Astrocyte of the hippocampus (primary cell): ENCODE results near the gene GPX5.
"Not testable (repeated sequence)": the region's sequence is repeated elsewhere in the genome, so short reads cannot be mapped to it uniquely, and the experiment has no call there.

Experiments
- DNase-seq: peaks from one replicate; pipeline ENCODE4 v3.0.0; 2011; ENCODE audit warnings: low read depth, low spot score

Gene GPX5

DNA sequence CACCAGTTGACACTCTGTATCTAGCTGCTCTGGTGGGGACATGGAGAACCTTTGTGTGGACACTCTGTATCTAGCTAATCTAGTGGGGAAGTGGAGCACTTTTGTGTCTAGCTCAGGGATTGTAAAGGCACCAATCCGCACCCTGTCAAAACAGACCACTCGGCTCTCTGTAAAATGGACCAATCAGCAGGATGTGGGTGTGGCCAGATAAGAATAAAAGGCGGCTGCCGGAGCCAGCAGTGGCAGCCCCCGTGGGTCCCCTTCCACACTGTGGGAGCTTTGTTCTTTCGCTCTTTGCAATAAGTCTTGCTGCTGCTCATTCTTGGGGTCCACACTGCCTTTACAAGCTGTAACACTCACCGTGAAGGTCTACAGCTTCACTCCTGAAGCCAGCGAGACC, 13.3 kb upstream of the GPX5 start:
- not testable (repeated sequence) for DNase-seq

DNA sequence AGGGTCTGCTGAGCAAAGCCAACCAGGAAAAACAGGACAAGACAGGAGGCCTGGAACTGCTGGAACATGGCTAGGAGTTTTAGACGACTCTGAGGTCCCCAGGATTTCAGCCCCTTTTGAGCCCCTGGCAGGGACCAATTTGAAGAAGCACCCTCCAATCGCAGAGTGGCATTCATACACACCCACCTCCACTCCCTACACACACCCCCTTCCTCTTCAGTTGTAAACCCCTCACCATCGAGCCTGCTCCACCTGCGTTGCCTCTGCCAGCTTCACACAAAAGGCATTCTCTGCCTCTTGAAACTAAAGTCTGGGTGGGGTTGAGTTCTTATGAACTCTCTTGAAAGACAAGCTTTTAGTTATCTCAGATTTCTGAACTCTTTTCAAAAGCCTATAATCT, 10.0 kb upstream of the GPX5 start, which contains the start of gene GPX6:
TSS of gene GPX6 (minus strand) at position 118 of the 400 bp plus-strand sequence. CDS start at position 68, 50 bp downstream.
- no peak for DNase-seq

- DNase-seq = no peak
Measured at GRCh38 chr6:28517964-28518363, 7.7 kb upstream of the GPX5 start.

- DNase-seq = no peak
Measured at GRCh38 chr6:28522594-28523240, 3.0 kb upstream of the GPX5 start.

- no peak for DNase-seq
Measured at GRCh38 chr6:28523241-28523622, 2.4 kb upstream of the GPX5 start.

DNA sequence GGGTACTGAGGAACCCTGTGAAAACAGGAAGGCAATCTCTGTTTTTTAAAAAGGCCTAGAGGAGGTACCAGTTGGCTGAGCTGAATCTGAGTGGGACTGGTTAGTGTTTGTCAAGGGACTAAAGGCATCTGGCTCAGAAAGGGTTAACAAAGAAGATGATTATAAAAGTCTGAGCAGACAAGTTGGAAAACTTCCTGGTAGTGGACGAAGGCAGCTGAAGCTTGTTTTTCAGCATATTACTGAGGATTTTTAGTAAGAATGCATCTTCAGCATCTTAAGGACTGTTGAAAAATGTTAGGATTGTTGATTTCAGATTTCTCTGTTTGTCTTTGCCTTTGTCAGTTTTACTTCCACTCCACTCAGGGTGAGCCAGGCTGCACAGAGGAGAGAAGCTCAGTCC, 5.1 kb downstream of the GPX5 start:
- no peak for DNase-seq

DNA sequence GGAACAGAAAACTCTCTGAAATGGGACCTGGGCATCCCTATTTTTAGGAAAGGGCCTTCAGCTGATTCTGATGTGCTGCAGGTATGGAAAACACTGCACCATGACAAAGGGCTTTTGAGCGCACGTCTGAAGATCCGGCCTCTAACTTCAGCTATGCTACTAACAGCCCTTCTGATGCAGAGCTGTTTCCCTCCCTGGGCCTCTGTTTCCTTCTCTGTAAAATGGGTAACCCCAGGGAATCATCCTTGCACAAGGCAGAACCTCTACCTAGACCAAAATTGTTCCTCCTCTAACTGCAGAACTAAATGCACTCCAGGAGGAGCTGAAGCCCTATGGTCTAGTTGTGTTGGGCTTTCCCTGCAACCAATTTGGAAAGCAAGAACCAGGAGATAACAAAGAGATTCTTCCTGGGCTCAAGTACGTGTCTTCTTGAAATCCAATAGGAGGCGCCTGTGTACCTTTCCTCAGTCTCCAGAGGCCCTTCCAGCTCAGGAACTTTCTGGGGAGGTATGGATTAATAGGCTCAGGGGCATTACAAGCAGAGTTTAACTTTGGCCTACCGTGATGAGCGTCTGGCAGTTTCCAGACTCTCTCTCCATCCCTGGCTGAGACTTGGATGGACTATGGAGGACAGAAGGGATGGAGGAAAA, 5.9 kb downstream of the GPX5 start:
- no peak for DNase-seq

GRCh38 chr6:28534306-28534705, 8.6 kb downstream of the GPX5 start:
- DNase-seq = no peak

DNA sequence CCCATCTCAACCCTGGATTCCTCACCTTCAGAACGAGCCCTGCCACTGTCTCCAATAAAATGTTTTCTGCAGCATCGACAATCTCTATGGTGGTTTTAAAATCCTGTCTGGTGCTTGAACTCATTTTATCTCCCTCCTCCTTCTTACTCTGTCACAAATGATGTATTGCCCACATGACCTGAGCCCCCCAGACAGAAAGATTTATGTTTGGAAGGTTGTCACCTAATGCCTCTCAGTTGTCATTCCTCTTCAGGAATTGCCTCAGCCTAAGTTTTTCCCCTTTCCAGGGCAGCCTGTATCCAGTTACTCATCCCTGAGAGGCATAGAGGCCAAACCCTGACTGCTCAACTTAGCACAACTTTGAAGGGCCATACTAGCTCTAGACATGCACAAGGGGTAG, 9.2 kb downstream of the GPX5 start:
- no peak for DNase-seq

DNA sequence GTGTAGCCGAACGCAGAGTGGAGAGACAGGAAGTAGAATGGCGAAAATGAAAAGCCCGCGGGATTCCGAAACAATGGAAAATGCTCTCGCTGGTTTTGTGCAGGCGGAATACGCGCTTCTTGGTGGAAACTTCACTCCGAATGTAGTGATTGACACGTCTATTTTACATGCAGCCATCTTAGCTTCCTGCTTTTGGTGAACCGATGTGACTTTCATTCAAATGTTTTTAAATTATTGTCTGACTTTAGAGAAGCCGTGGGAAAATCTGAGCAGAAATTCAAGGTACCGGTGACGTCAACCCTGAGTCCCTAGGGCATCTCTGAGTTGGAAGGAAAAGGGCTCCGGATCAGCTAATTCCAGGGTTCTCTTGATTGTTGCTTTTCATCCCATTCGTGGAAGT, 11.4 kb downstream of the GPX5 start:
- peak; percentile 43 for DNase-seq

GRCh38 chr6:28537509-28538140, 11.9 kb downstream of the GPX5 start:
- peak; percentile 18 for DNase-seq

DNA sequence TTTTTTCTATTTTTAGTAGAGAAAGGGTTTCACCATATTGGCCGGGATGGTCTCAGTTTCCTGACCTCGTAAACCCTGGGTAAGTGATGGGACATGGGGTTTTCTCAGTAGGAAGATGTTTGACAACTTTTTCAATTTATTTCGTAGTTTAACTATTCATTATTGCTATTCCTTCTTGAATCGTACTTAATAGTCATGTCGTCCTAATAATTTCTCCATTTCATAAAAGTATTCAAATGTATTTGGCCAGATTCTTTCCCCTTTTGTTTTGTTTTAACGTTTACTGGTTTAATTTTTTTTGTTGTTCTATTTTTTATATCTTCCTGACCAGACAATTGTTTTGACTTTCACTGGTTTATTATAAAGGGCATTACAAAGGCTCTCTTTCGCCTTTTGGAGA, 16.3 kb downstream of the GPX5 start:
- no peak for DNase-seq

DNA sequence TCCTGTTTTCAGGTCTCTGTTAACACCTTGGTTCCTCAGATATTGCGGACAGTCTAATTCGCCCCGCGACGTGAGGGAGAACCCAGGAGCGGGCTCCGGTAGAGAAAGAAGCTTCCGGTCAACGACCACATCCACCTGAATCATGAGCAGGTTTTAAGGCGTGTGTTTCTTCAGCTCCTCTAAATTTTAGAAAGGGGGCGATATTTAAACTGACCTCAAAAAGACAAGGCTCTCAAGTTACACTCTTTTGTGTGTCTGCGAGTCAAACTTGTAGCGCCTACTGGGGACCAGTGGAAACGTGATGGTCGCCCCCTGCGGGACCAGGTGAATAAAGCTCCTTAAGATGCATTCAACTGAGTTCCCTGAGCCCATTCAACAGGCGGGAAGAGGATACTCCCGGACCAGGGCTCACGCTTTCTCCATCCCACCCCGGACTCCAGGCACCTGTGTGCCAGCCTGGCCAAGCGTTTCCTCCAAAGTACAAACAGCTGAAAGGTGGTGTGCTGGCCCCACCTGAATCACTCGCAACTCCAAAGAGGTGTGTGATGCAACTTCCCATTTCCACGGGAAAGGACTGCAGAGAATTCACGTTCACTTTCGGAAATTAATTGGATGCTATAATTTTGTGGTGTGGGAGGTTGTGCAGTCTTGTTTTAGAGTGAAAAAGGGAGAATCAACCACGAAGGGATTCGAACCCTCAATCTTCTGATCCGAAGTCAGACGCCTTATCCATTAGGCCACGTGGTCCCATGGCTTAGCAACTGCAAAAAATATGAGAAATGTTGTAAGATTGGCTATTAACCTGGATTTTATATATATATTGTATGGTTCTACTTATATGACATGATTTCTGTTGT, 17.0 kb downstream of the GPX5 start:
- peak; percentile 68 for DNase-seq

DNA sequence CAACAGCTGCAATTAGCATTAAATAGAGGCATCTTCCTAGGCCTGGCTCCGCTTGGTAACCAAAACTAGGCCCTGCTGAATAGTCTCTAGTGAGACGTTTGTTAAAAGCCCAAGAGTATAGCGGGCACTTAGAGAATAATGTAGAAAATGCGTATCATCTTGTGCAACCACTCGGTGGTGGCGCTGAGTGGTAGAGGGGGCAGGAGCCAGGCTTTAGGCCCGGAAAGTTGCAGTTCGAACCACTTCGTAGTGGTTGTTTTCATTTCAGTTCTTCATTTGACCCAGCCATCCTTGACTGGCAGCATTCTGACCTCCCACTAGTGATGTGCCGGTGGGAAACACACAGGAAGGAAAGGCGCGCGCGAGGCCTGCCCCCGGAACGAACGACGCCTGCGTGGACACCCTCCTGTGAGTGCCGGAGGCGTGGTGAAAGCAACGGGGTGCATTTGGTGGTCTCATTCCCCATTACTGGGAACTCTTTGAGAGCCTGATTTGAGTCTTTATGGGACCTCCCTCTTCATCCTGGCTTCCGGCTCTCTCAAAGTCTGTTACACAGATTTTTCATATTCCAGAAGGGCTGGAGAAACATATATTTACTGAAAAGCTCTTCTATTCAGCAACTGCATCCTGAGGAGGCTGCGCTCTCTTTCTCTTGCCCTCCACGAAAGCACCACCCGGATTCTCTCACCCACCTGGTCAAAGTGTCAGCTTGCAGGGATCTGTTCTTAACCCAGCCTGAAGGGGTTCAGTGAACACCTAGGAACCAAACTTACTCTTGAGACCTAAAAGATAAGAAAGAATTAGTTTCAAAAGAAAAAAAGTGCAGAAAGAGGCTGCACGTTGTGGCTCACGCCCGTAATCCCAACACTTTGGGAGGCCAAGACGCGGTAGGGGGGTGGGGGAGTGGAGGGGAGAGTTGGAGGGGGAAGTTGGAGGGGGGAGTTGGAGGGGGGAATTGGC, 18.2 kb downstream of the GPX5 start:
- peak; percentile 16 for DNase-seq

DNA sequence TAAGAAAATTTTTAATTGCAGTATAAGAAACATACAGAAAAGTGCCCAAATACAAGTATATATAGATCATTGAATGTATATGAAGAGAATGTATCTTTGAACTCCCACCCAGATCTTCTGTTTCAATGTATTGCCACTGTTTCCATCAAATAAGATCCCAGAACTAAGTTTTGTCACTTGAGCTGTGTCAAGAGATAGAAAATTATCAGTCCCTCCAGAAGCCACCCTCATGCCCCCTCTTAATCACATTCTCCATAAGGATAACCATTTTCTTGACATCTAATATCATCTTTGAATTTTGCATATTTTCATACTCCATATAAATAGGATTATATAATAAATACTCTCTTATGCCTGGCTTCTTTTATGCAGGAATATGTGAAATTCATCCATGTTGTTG, 20.3 kb downstream of the GPX5 start:
- no peak for DNase-seq

GRCh38 chr6:28547003-28547402, 21.3 kb downstream of the GPX5 start:
- DNase-seq = not testable (repeated sequence)

- DNase-seq = no peak
Measured at GRCh38 chr6:28551891-28552666, 26.4 kb downstream of the GPX5 start.

- no peak for DNase-seq
Measured at GRCh38 chr6:28553384-28553985, 27.8 kb downstream of the GPX5 start.

- peak; percentile 27 for DNase-seq
Measured at GRCh38 chr6:28553986-28554881, 28.6 kb downstream of the GPX5 start.
